ENCODE measurements around the gene LIM2.

DNA sequence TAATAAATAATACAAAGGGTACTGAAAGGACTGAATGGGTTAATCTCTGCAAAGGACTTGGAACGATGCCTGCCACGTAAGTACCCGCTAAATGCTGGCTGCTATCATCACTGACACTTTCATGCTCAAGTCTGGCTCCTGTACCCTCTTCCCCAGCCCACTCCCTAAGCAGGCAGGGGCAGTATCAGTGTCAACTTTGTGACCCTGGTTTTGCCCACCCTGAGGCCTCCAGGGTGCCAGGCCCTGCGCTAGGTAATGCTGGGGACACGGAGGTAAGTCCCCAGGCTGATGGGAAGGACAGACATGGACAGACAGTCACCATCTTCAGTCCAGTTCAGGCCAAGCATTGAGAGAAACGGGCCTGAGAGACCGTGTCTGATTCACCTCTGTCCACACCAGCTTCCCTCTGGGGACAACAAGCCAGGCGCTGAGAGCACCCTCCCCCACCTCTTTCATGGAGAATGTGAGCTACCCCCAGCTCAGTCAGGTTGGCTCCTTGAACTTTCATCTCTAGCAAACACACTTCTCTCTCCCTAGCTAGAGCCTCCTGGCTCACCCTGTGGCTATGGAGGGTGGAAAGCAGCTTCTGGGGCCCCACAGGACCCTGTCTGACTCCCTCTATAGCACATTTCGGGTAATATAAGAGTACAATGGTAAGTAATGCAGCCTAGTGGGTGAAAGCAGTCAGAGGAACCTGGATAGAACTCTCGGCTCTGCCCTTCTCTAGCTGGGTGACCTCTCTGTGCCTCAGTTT lies 22.4 kb downstream of the LIM2 start:
- no peak for TF ChIP-seq POLR2A (IDR thresholded peaks at IDR 0.05)
- TF ChIP-seq, protein P1, sequence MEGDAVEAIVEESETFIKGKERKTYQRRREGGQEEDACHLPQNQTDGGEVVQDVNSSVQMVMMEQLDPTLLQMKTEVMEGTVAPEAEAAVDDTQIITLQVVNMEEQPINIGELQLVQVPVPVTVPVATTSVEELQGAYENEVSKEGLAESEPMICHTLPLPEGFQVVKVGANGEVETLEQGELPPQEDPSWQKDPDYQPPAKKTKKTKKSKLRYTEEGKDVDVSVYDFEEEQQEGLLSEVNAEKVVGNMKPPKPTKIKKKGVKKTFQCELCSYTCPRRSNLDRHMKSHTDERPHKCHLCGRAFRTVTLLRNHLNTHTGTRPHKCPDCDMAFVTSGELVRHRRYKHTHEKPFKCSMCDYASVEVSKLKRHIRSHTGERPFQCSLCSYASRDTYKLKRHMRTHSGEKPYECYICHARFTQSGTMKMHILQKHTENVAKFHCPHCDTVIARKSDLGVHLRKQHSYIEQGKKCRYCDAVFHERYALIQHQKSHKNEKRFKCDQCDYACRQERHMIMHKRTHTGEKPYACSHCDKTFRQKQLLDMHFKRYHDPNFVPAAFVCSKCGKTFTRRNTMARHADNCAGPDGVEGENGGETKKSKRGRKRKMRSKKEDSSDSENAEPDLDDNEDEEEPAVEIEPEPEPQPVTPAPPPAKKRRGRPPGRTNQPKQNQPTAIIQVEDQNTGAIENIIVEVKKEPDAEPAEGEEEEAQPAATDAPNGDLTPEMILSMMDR (IDR thresholded peaks at IDR 0.05) = no peak

Data from thyroid gland (tissue), 4 donors.